Activated CD8-positive, alpha-beta memory T cell treated with anti-CD3 and anti-CD28 coated beads, Interleukin-2, amount 50 U/mL, for 1 hour (primary cell): ENCODE data around the gene VEZT.
A peak's percentile ranks its signal among the peaks of the same experiment; 100 is the strongest.
"Not testable (repeated sequence)": the region's sequence is repeated elsewhere in the genome, so short reads cannot be mapped to it uniquely, and the experiment has no call there.

Source experiments
- DNase-seq: peaks from one replicate; pipeline ENCODE4 v3.0.0-alpha.2; 2020; ENCODE audit errors: extremely low read depth

Gene VEZT, protein sequence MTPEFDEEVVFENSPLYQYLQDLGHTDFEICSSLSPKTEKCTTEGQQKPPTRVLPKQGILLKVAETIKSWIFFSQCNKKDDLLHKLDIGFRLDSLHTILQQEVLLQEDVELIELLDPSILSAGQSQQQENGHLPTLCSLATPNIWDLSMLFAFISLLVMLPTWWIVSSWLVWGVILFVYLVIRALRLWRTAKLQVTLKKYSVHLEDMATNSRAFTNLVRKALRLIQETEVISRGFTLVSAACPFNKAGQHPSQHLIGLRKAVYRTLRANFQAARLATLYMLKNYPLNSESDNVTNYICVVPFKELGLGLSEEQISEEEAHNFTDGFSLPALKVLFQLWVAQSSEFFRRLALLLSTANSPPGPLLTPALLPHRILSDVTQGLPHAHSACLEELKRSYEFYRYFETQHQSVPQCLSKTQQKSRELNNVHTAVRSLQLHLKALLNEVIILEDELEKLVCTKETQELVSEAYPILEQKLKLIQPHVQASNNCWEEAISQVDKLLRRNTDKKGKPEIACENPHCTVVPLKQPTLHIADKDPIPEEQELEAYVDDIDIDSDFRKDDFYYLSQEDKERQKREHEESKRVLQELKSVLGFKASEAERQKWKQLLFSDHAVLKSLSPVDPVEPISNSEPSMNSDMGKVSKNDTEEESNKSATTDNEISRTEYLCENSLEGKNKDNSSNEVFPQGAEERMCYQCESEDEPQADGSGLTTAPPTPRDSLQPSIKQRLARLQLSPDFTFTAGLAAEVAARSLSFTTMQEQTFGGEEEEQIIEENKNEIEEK

DNA sequence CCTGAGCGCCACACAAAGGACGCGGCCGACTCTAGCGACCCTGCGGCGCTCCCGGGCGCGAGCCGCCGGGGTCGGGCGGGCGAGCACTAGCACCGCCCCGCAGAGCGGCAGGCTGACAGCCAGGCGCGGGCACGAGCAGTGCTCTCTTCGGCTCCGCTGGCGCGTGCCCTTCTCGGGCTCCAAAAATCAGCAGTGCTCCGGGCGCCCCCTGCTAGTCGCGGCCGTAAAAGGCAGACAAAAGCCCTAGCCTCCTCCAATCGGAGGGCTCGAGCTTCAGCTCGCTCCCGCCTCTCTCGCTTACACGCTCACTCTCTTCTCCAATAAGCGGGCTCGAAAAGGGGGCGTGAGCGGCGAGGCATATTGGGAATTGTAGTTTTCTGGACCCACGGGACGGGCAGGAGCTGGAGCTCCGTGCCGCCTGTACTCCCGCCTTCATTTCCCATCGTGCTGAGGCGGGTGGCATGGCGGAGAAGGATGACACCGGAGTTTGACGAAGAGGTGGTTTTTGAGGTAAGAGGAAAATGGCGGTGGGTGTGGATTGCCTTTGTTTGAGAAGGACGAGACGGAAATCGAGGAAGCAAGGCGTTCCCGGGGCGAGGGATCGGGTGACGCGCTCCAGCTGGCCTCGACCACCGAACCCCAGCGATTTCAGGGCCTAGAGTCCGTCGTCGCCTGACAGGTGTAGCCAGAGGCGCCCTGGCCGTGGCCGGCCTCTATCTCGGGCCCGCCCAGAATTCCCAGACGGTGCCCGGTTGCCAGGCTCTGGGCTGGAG lies at the start of gene VEZT, which contains the start of gene FGD6:
VEZT (plus strand) TSS at position 431 of the 773 bp plus-strand sequence; CDS start at position 475, 44 bp downstream.
FGD6 (minus strand) TSS at position 91 of the 773 bp plus-strand sequence. CDS start 227 bp downstream, outside the sequence.
- DNase-seq: peak; percentile 96

DNA sequence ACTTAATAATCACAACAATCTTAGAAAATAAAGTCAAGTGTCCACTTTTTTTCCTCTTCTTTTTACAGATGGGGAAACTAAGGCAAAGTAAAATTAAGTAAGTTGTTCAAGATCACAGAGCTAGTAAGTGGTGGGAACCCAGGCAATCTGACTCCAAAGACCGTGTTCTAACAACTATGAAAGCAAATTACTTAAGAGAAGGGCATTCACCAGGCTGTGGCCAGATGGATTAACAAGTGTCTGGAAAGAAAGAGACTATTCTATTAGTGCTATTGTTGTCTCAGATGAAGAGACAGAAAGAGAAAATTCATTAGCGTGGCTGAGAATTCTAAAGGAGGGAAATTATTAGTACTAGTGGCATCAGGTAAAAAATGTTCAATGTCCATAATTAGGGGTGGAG lies 48.9 kb upstream of the VEZT start:
- DNase-seq: no peak

- no peak for DNase-seq
Observed at GRCh38 chr12:95169368-95169767, 48.2 kb upstream of the VEZT start.

- DNase-seq: no peak
Observed at GRCh38 chr12:95173392-95174251, 44.0 kb upstream of the VEZT start.

DNA sequence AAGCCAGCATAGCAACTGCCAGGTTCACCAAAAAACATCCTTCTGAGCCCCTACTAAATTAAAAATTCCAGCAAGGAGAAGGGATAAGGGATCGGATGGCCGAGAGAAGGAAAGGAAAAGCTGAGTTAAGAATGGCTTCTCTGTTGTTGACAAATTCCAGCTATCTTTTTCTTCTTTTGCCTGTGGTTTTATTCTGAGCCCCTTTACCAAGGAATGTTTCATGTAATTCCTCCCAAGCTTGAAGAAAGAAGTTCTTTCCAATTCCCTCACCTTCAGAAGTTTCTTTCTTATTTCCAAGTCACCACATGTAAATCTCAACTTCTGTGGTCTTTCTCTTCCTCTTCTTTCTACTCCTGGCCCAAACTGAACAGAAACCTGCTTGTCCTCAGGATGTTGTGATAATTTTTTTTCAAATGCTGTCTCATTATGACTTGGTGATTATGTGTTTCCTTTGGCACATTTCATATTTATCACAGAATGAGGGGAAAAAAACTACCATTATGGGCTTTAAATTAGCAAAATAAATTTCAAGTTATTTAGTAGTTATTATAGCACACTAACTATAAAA lies 40.3 kb upstream of the VEZT start:
- no peak for DNase-seq

DNA sequence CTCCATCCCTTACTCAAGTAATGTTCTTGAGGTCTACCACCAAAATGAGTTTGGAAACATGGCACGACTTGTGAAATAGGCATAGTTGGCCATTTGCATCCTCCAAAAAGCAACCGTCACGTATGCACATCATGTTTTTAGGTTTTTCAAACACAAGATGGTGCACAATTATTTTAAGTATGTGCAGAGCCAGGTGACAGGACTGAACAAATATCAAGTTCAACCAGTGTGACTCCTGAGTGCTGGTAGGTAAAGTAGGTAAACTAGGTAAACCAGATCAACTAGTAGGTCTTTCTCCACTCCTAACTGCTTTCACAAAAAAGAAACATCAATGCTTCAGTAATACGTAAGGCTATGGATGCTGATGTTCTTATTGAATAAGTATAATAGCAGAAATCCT lies 39.5 kb upstream of the VEZT start:
- no peak for DNase-seq

DNA sequence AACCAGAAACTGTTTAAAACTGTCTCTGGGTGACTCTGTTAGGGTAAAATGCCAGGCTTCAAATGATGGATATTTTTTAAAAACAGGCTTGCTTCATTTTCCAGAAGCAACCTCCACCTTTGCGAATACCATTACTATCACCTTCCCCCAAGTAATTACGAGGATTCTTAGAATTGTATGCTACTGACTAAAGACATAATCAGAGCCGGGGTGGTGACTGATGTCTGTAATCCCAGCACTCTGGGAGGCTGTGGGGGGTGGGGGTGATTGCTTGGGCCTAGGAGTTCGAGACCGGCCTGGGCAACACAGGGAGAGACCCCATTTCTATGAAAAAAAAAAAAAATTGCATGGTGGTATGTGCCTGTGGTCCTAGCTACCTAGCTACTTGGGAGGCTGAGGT lies 38.6 kb upstream of the VEZT start:
- DNase-seq: no peak

DNA sequence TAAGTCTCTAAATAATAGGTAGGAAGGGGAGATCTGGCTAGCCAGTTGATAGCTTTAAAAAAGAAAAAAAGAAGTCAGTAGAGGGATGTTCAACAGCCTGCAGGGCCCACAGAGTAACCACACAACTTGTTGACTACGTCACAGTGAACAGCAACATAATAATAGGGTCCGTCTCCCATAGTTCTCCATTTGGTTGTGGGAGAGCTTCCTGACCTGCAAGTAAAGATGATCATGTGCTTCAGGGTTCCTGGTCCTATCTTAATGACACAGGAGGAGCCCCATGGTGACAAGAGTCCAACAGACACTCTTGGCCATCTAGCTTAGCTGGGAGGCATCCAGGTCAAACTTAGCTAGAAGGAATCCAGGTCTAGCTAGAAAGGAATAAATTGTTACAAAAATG lies 36.5 kb upstream of the VEZT start:
- no peak for DNase-seq

- DNase-seq: no peak
Observed at GRCh38 chr12:95182868-95183415, 34.7 kb upstream of the VEZT start.

- DNase-seq: no peak
Observed at GRCh38 chr12:95184121-95184520, 33.5 kb upstream of the VEZT start.

DNA sequence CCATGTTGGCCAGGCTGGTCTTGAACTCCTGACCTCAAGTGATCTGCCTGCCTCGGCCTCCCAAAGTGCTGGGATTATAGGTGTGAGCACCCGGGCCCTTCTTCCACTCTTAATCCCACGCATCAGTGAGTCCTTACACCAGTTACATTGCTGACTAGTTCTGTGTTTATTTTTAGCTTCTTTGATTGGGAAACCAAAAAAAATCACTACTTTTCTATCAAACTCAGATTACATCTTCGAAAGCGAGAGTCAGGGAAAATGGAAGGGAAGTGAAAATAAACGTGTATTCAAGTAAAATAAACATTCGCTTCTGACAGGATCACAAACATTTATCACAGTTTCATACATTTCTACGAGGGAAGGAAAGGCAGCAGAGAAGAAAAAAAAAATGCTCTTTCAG lies 32.5 kb upstream of the VEZT start:
- no peak for DNase-seq

DNA sequence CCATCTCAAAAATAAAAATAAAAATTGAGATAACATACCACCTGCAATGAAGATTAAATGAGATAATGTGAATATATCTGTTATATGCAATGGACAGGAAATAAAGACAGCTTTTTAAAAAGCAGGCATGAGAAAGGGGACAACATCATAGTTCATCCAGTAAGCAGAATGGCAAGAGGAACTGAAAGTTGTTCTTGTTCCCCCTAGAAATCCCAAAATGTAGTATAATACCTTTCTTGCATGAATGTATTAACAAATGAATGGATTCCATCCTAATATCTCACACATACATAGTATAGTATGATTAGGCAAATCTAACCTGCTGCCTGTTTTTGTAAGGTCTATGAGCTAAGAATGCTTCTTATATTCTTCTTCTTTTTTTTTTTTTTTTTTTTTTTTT lies 31.8 kb upstream of the VEZT start:
- DNase-seq: no peak

DNA sequence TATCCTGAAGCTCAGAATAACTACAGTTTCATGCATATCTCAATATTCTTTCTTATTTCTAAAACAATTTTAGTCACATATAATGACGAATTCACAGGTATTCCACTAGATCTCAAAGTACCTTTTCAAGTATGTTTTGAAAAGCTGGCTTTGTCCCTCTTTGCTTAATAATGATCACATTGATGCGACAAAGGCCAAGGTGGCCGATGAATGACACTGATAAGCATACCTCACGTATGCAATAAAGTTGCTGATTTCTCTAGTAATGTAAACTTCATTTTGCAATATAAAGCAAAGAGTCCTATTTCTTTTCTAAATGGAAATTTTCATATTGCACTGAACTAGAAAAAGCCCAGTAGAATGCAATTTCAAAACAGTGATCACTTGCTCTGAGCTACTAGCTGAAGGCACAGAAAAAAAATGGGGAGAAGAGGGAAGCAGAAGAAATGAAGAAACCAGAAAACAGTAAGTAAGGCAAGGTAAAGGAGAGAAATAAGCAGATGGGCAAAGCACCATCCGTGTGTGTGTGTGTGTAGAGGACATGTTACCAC lies 29.7 kb upstream of the VEZT start:
- DNase-seq: no peak

DNA sequence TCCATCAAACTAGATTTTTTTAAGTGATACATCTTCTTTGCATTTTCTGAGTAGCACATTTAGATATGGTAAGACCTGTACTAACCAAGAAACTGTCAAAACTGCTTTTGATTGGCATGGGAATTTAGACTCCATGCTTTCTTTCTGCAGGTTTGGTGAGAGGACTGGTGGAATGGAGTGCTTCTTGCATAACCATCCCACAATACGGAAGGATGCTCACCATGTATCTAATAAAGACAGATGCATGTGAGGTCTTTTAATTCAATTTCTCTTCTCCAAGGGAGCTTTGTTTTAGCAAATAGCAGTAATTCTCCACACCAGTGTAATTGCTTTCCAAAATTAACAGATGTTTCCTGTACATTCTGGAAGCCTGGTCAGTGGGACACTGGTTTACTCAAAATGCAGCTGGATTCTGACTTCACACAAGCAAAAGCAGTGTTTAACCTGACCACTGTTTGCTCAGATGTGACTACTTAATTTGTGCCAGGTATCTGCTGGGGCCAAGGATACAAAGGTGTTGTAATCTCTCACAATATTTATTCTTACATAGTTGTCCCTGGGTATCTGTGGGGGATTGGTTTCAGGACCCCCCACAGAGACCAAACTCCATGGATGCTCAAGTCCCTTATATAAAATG lies 26.4 kb upstream of the VEZT start:
- no peak for DNase-seq

DNA sequence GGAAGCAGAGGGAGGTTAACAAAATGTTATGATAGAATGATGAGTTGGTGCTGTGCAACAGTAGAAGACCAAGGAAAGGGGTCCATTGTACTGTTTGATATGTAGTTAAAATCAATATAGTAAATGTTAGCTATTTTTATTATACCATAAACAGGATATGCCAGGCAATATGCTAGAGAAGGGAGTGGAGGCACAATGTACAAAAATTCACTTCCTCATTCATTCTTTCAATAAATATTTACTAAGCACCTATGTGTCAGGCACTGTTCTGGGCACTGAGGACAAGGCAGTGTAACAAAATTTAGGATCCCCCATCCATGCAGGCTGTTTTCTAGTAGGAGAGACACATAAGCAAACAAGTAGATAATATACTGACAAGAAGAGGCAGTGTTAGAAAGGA lies 25.3 kb upstream of the VEZT start:
- no peak for DNase-seq

DNA sequence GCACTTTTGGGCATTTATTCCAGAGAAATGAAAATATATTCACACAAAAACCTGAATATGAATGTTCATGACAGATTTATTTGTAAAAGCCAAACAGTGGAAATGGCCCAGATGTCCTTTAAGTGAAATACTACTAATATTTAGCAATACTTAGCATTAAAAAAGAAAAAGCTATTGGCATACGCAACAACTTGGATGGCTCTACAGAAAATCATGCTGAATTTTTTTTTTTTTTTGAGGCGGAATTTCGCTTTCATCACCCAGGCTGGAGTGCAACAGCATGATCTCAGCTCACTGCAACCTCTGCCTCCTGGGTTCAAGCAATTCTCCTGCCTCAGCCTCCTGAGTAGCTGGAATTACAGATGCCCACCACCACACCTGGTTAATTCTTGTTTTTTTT lies 24.5 kb upstream of the VEZT start:
- no peak for DNase-seq

DNA sequence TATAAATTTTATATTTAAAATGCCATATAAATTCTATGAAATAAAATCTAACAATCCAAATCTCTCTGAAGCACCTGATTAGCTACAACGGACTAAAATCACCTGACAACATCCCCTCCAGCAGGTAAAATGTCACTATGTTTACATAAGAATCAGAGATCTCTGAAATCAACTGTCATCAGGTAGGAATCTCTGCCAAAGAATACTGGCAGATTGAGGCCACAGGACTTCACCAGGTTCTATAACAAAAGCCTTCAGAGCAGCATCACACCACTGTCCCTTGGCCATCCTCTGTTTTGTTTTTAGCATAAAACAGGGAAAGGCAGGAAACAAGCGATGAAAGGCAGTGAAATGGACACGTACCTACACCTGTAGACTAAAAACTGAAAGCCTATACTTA lies 22.5 kb upstream of the VEZT start:
- DNase-seq: no peak

GRCh38 chr12:95196875-95197569 lies 20.6 kb upstream of the VEZT start:
- not testable (repeated sequence) for DNase-seq

DNA sequence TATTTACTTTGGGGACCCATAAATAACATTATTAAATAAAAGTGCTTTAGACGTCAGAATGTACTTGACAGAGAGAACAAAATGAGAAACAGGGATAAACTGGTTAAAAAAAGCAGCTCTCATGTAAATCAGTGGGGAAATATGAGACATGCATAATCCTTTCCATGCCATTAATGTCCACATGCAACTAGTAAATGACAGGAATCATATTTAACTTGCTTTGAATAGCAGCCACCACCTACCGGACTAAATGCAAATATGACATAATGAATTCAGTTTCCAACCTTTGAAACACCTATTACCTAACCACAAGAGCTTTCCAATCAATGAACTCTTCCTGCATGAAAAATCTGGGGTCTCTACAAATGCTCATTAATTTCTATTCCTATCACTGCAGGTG lies 20.0 kb upstream of the VEZT start:
- no peak for DNase-seq
